HepG2 (cell line): ENCODE measurements around the gene TESK1. TPM values are rescaled to one million over a fixed set of nuclear protein-coding genes. Genes with fewer than 3 reads are reported as not detected.
A peak's percentile ranks its signal among the peaks of the same experiment; 100 is the strongest.

Source experiments
- ARNTL ChIP-seq: sonication (generic); formaldehyde crosslinking; IDR thresholded peaks from 2 replicates; pipeline ENCODE4 v1.4.0; 2020; ENCODE audit warnings: mild to moderate bottlenecking, missing genetic modification reagents
- ATF7-NPFF ChIP-seq: sonication (generic); formaldehyde crosslinking; IDR thresholded peaks from 2 replicates; pipeline ENCODE4 v1.8.1; 2023; ENCODE audit warnings: mild to moderate bottlenecking, low read depth, missing genetic modification reagents, moderate library complexity
- BRD4 ChIP-seq: sonication (generic); formaldehyde crosslinking; IDR thresholded peaks from 2 replicates; pipeline ENCODE4 v1.4.0; 2020; ENCODE audit warnings: missing genetic modification reagents
- ELF4 ChIP-seq: sonication (generic); formaldehyde crosslinking; IDR thresholded peaks from 2 replicates; pipeline ENCODE4 v1.5.0; 2020; ENCODE audit warnings: missing genetic modification reagents, mild to moderate bottlenecking, moderate library complexity, borderline replicate concordance
- GABPA ChIP-seq, 2 experiments: IDR thresholded peaks; 2 replicates each; pipeline ENCODE4 v1.6.1; 2011 to 2016; ENCODE audit warnings: low read depth in 2 of 2, low read length in 1 of 2, missing biosample characterization in 1 of 2, missing genetic modification characterization in 1 of 2
- IRF9 ChIP-seq: sonication (generic); formaldehyde crosslinking; IDR thresholded peaks from 2 replicates; pipeline ENCODE4 v1.8.0; 2022; ENCODE audit warnings: missing genetic modification reagents, mild to moderate bottlenecking, borderline replicate concordance
- KDM3A ChIP-seq: IDR thresholded peaks from 2 replicates; pipeline ENCODE4 v1.6.1; 2018; ENCODE audit warnings: low read depth, missing compliant biosample characterization
- NKX3-1 ChIP-seq: sonication (generic); formaldehyde crosslinking; IDR thresholded peaks from 2 replicates; pipeline ENCODE4 v1.5.0; 2020; ENCODE audit warnings: missing genetic modification reagents
- NPAS2 ChIP-seq: sonication (generic); formaldehyde crosslinking; IDR thresholded peaks from 2 replicates; pipeline ENCODE4 v1.8.0; 2022; ENCODE audit warnings: mild to moderate bottlenecking, missing genetic modification reagents, borderline replicate concordance
- NR2F6 ChIP-seq, 2 experiments: IDR thresholded peaks; 2 replicates each; pipeline ENCODE4 v1.6.1; 2016; ENCODE audit warnings: antibody characterized with exemption in 1 of 2, mild to moderate bottlenecking in 1 of 2
- SRSF4 ChIP-seq: fragments of 200-400 bp; formaldehyde crosslinking; IDR thresholded peaks from one replicate; pipeline ENCODE4 v1.6.1; 2018; ENCODE audit warnings: mild to moderate bottlenecking, low read depth, low read length, moderate library complexity; ENCODE audit not compliant: poor library complexity, severe bottlenecking
- ZBED4 ChIP-seq: sonication (generic); formaldehyde crosslinking; IDR thresholded peaks from 2 replicates; pipeline ENCODE4 v1.4.0; 2020; ENCODE audit warnings: missing genetic modification reagents, borderline replicate concordance
- ZNF251 ChIP-seq: sonication (generic); formaldehyde crosslinking; IDR thresholded peaks from 2 replicates; pipeline ENCODE4 v1.9.0; 2021; ENCODE audit warnings: mild to moderate bottlenecking, missing genetic modification reagents
- ZNF317 ChIP-seq: sonication (generic); formaldehyde crosslinking; IDR thresholded peaks from 2 replicates; pipeline ENCODE4 v1.5.0; 2020; ENCODE audit warnings: mild to moderate bottlenecking, missing genetic modification reagents
- ZNF687 ChIP-seq: sonication (generic); formaldehyde crosslinking; IDR thresholded peaks from 2 replicates; pipeline ENCODE4 v1.5.1; 2020; ENCODE audit warnings: mild to moderate bottlenecking, missing genetic modification reagents, moderate library complexity
- ZNF773 ChIP-seq: sonication (generic); formaldehyde crosslinking; IDR thresholded peaks from 2 replicates; pipeline ENCODE4 v1.4.0; 2020; ENCODE audit warnings: missing genetic modification reagents, borderline replicate concordance
- polyA plus RNA-seq, 8 experiments: library from polyadenylated mRNA; depleted of rRNA in 3 of 8; stranded (reverse) in 7 of 8; unstranded in 1 of 8; fragments of >200 nt; fragmentation: Illumina TruSeq in 4 of 8; extraction: Trizol in 4 of 8; gene quantifications; 2 replicates each; pipeline versions ENCODE4 v1.2.1 to v1.2.3, GENCODE V29; 2011 to 2016; ENCODE audit warnings: low read depth in 4 of 8, missing spikeins in 1 of 8, mixed read lengths in 1 of 8; ENCODE audit not compliant: insufficient read depth in 1 of 8
- total RNA-seq, 5 experiments: library from RNA; depleted of rRNA; stranded (reverse); fragments of >200 nt; fragmentation: Illumina TruSeq; extraction: Trizol; gene quantifications; 2 replicates each; pipeline ENCODE4 v1.2.3, GENCODE V29; 2016; ENCODE audit warnings: low read depth in 1 of 5

TESK1 gene
- total and polyA plus RNA-seq, 2 of the 13 experiments (the other 11 are each of a cell fraction or from before 2014, with no cell fraction given) = 7.3 to 13.6 TPM

- TF ChIP-seq ZNF687 (CRISPR knock-in tag) (peak; percentile 8; the same call in 1 of the 2 replicates), IRF9 (CRISPR knock-in tag) (peak; percentile 85; the same call in 1 of the 2 replicates), NKX3-1 (CRISPR knock-in tag) (no peak), ZNF773 (CRISPR knock-in tag) (peak; percentile 42; the same call in 1 of the 2 replicates), ELF4 (CRISPR knock-in tag) (peak; percentile 13; the same call in 1 of the 2 replicates), NPAS2 (CRISPR knock-in tag) (no peak), NR2F6 (IDR thresholded peaks at IDR 0.05) (no peak), NR2F6 (CRISPR knock-in tag; IDR thresholded peaks at IDR 0.05) (peak; percentile 50; the same call in 1 of the 2 replicates), BRD4 (CRISPR knock-in tag) (0 out of 2 replicates have a peak, but pooled peaks have one; percentile 83), ZBED4 (CRISPR knock-in tag) (no peak), ATF7-NPFF (CRISPR knock-in tag) (no peak), GABPA (IDR thresholded peaks at IDR 0.05; ENCODE audit: low read depth, low read length) (no peak), GABPA (CRISPR knock-in tag; IDR thresholded peaks at IDR 0.05; ENCODE audit: low read depth) (0 out of 2 replicates have a peak, but pooled peaks have one; percentile 10), SRSF4 (peak; percentile 46), ARNTL (CRISPR knock-in tag) (no peak), KDM3A (CRISPR knock-in tag) (0 out of 2 replicates have a peak, but pooled peaks have one; percentile 31), ZNF317 (CRISPR knock-in tag) (peak; percentile 41), ZNF251 (CRISPR knock-in tag) (no peak)
Measured at GRCh38 chr9:35658137-35658967, 53.3 kb downstream of the TESK1 start, which contains the start of gene CCDC107 (continued).
